GM12878 (cell line): ENCODE measurements around the gene CAMTA2. TPM values are rescaled to one million over a fixed set of nuclear protein-coding genes. Genes with fewer than 3 reads are reported as not detected.
A peak's percentile ranks its signal among the peaks of the same experiment; 100 is the strongest.

Source experiments
- BCL11A ChIP-seq: IDR thresholded peaks from 2 replicates; pipeline ENCODE4 v1.6.1; 2011; ENCODE audit warnings: low read depth, low read length
- EP300 ChIP-seq, 2 experiments: fragments of 150-350 bp in 1 of 2; IDR thresholded peaks; 2 replicates each; pipeline ENCODE4 v1.6.1; 2011 to 2012; ENCODE audit warnings: low read depth in 2 of 2, low read length in 2 of 2, borderline replicate concordance in 1 of 2, improper control_type of control experiment in 1 of 2, inconsistent platforms in 1 of 2; ENCODE audit not compliant: control insufficient read depth in 1 of 2
- GATAD2B ChIP-seq: fragments of 450-650 bp; conservative IDR thresholded peaks from 2 replicates; pipeline ENCODE4 v1.6.1; 2017; ENCODE audit warnings: low read depth, mild to moderate bottlenecking, moderate library complexity
- HDAC2 ChIP-seq: fragments of 200-600 bp; sonication (generic); IDR thresholded peaks from 2 replicates; pipeline ENCODE4 v1.6.1; 2017
- MEF2B ChIP-seq: fragments of 450-650 bp; IDR thresholded peaks from 2 replicates; pipeline ENCODE4 v1.6.1; 2018; ENCODE audit warnings: mild to moderate bottlenecking, moderate library complexity; ENCODE audit not compliant: partially characterized antibody, poor library complexity, severe bottlenecking
- MTA3 ChIP-seq: IDR thresholded peaks from 2 replicates; pipeline ENCODE4 v1.6.1; 2012; ENCODE audit warnings: low read length, inconsistent platforms, borderline replicate concordance
- RBBP5 ChIP-seq: fragments of 200-600 bp; sonication (generic); conservative IDR thresholded peaks from 2 replicates; pipeline ENCODE4 v1.6.1; 2016
- SMC3 ChIP-seq: IDR thresholded peaks from 2 replicates; pipeline ENCODE4 v1.6.1; 2011; ENCODE audit warnings: low read length, improper control_type of control experiment, borderline replicate concordance
- SP1 ChIP-seq: IDR thresholded peaks from one replicate; pipeline ENCODE4 v1.6.1; 2011; ENCODE audit warnings: low read depth, low read length
- STAT3 ChIP-seq: IDR thresholded peaks from 2 replicates; pipeline ENCODE4 v1.6.1; 2011; ENCODE audit warnings: low read depth, low read length, improper control_type of control experiment
- TARDBP ChIP-seq: IDR thresholded peaks from 2 replicates; pipeline ENCODE4 v1.6.1; 2016; ENCODE audit warnings: borderline replicate concordance
- WRNIP1 ChIP-seq: IDR thresholded peaks from 2 replicates; pipeline ENCODE4 v1.6.1; 2011; ENCODE audit warnings: low read depth, low read length, improper control_type of control experiment, borderline replicate concordance
- polyA plus RNA-seq, 11 experiments: library from polyadenylated mRNA; depleted of rRNA in 4 of 11; unstranded in 6 of 11; stranded (reverse) in 5 of 11; fragments of >200 nt; fragmentation: Nextera tagmentation in 4 of 11; fragmentation: Illumina TruSeq in 1 of 11; extraction: Ambion mirVana in 4 of 11; extraction: Trizol in 1 of 11; gene quantifications; 1 replicate in 1 of 11; 2 replicates in 10 of 11; pipeline versions ENCODE4 v1.2.1 to v1.2.3, GENCODE V29; 2011 to 2016; ENCODE audit warnings: inconsistent platforms in 2 of 11, missing spikeins in 2 of 11, low read depth in 1 of 11
- total RNA-seq, 4 experiments: library from RNA; depleted of rRNA in 3 of 4; stranded (reverse); fragments of >200 nt in 3 of 4; fragmentation: Illumina TruSeq in 1 of 4; extraction: Trizol in 1 of 4; gene quantifications; 2 replicates each; pipeline versions ENCODE4 v1.2.1 to v1.2.3, GENCODE V29; 2013 to 2021
- TF ChIP-seq, protein P1 (sequence below): fragments of 450-650 bp; formaldehyde crosslinking; IDR thresholded peaks from 2 replicates; pipeline ENCODE4 v1.4.0; 2022; ENCODE audit warnings: mild to moderate bottlenecking, moderate library complexity
- TF ChIP-seq, protein P2 (sequence below): IDR thresholded peaks from 2 replicates; pipeline ENCODE4 v1.6.1; 2012; ENCODE audit warnings: low read depth, low read length, improper control_type of control experiment
- TF ChIP-seq, protein P3 (sequence below): IDR thresholded peaks from 2 replicates; pipeline ENCODE4 v1.6.1; 2012; ENCODE audit warnings: mild to moderate bottlenecking, low read depth, low read length
- TF ChIP-seq, protein P4 (sequence below): IDR thresholded peaks from 2 replicates; pipeline ENCODE4 v1.6.1; 2011; ENCODE audit warnings: low read depth, low read length, improper control_type of control experiment, borderline replicate concordance
- TF ChIP-seq, protein P5 (sequence below): IDR thresholded peaks from 2 replicates; pipeline ENCODE4 v1.6.1; 2011; ENCODE audit warnings: borderline replicate concordance, low read depth, mild to moderate bottlenecking, moderate library complexity, low read length; ENCODE audit not compliant: insufficient read depth, poor library complexity, severe bottlenecking

Gene CAMTA2
- total and polyA plus RNA-seq, 10 of the 15 experiments (the other 5 are each of a cell fraction or from before 2014, with no cell fraction given), result 0.42 to 29.3 (median 11.2) TPM

DNA sequence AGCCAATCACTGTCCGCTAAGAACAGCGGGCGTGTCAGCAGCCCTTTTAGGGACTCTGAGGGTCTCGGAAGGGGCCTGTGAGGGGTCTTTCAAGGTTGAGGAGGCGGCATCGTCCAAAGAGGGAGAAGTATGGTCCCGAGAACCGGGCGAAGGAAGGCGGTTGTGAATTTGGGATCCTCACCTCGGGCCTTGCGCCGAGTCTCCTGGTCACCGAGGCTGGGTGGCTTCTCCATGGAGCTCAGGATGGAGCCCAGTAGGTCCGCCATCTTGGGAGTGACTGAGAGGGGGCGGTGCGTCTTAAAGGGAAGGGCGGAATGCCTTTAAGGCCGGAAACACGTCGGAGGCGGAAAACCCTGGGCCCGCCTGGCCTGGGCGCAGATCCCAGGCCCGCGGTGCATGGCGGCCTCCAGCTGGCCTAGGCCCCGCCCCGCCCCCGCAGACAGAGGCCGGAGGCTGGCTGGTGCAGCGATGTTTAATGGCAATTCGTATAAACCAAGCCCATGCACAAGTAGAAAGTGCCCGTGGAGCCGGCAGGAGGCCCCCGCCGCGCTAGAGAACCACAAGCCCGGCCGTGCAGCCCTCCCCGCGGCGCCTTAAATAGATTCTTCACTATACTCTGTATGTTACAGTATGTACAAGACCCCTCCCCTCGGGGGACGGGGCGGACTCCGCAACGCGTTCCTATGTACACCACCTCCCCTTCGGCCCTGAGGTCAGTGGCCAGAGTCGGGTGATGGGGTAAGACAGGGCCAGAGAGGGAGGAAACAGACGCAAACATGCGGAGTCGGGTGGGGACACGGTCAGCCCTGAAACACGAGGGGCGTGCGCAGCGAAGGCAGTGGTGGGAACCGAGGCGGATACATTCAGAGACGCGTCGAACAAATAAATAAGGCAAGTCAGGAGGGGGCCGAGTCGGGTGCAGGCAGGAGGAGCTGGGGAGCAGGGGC lies 19.7 kb downstream of the CAMTA2 start, which contains the start of gene SPAG7 (continued):
- TF ChIP-seq GATAD2B (peak; percentile 76), BCL11A (no peak), TARDBP (no peak), SMC3 (peak; percentile 28; the same call in 1 of the 2 replicates), MEF2B (peak; percentile 73), RBBP5 (no peak), EP300 (IDR thresholded peaks at IDR 0.05; ENCODE audit: borderline replicate concordance in 1 of 2, control insufficient read depth in 1 of 2, low read depth in 2 of 2, low read length in 2 of 2) (0 out of 4 replicates have a peak, but pooled peaks of 1 of the 2 experiments have one; percentile 39), WRNIP1 (0 out of 2 replicates have a peak, but pooled peaks have one; percentile 67), SP1 (no peak), STAT3 (no peak), MTA3 (no peak; the same call in 1 of the 2 replicates), HDAC2 (no peak)
- TF ChIP-seq, protein P1, sequence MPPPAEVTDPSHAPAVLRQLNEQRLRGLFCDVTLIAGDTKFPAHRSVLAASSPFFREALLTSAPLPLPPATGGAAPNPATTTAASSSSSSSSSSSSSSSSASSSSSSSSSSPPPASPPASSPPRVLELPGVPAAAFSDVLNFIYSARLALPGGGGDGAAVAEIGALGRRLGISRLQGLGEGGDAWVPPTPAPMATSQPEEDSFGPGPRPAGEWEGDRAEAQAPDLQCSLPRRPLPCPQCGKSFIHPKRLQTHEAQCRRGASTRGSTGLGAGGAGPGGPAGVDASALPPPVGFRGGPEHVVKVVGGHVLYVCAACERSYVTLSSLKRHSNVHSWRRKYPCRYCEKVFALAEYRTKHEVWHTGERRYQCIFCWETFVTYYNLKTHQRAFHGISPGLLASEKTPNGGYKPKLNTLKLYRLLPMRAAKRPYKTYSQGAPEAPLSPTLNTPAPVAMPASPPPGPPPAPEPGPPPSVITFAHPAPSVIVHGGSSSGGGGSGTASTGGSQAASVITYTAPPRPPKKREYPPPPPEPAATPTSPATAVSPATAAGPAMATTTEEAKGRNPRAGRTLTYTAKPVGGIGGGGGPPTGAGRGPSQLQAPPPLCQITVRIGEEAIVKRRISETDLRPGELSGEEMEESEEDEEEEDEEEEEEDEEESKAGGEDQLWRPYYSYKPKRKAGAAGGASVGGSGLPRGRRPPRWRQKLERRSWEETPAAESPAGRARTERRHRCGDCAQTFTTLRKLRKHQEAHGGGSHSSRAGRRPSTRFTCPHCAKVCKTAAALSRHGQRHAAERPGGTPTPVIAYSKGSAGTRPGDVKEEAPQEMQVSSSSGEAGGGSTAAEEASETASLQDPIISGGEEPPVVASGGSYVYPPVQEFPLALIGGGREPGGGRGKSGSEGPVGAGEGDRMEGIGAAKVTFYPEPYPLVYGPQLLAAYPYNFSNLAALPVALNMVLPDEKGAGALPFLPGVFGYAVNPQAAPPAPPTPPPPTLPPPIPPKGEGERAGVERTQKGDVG (CRISPR knock-in tag), result no peak
- TF ChIP-seq, protein P2, sequence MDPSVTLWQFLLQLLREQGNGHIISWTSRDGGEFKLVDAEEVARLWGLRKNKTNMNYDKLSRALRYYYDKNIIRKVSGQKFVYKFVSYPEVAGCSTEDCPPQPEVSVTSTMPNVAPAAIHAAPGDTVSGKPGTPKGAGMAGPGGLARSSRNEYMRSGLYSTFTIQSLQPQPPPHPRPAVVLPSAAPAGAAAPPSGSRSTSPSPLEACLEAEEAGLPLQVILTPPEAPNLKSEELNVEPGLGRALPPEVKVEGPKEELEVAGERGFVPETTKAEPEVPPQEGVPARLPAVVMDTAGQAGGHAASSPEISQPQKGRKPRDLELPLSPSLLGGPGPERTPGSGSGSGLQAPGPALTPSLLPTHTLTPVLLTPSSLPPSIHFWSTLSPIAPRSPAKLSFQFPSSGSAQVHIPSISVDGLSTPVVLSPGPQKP, result peak; percentile 45; the same call in 1 of the 2 replicates
- TF ChIP-seq, protein P3, sequence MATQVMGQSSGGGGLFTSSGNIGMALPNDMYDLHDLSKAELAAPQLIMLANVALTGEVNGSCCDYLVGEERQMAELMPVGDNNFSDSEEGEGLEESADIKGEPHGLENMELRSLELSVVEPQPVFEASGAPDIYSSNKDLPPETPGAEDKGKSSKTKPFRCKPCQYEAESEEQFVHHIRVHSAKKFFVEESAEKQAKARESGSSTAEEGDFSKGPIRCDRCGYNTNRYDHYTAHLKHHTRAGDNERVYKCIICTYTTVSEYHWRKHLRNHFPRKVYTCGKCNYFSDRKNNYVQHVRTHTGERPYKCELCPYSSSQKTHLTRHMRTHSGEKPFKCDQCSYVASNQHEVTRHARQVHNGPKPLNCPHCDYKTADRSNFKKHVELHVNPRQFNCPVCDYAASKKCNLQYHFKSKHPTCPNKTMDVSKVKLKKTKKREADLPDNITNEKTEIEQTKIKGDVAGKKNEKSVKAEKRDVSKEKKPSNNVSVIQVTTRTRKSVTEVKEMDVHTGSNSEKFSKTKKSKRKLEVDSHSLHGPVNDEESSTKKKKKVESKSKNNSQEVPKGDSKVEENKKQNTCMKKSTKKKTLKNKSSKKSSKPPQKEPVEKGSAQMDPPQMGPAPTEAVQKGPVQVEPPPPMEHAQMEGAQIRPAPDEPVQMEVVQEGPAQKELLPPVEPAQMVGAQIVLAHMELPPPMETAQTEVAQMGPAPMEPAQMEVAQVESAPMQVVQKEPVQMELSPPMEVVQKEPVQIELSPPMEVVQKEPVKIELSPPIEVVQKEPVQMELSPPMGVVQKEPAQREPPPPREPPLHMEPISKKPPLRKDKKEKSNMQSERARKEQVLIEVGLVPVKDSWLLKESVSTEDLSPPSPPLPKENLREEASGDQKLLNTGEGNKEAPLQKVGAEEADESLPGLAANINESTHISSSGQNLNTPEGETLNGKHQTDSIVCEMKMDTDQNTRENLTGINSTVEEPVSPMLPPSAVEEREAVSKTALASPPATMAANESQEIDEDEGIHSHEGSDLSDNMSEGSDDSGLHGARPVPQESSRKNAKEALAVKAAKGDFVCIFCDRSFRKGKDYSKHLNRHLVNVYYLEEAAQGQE, result no peak
- TF ChIP-seq, protein P4, sequence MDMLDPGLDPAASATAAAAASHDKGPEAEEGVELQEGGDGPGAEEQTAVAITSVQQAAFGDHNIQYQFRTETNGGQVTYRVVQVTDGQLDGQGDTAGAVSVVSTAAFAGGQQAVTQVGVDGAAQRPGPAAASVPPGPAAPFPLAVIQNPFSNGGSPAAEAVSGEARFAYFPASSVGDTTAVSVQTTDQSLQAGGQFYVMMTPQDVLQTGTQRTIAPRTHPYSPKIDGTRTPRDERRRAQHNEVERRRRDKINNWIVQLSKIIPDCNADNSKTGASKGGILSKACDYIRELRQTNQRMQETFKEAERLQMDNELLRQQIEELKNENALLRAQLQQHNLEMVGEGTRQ, result no peak
- TF ChIP-seq, protein P5, sequence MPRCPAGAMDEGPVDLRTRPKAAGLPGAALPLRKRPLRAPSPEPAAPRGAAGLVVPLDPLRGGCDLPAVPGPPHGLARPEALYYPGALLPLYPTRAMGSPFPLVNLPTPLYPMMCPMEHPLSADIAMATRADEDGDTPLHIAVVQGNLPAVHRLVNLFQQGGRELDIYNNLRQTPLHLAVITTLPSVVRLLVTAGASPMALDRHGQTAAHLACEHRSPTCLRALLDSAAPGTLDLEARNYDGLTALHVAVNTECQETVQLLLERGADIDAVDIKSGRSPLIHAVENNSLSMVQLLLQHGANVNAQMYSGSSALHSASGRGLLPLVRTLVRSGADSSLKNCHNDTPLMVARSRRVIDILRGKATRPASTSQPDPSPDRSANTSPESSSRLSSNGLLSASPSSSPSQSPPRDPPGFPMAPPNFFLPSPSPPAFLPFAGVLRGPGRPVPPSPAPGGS, result peak; percentile 67
